GM18505 (cell line): Measurements from ENCODE around the gene CYP46A1.

Experiments
- ATAC-seq: cut with Tn5 transposase; IDR thresholded peaks from one replicate; pipeline ENCODE4 v1.9.1; 2021; ENCODE audit not compliant: unreplicated experiment
- POLR2A ChIP-seq: IDR thresholded peaks from 4 replicates; pipeline ENCODE4 v1.6.1; 2011; ENCODE audit warnings: borderline replicate concordance; ENCODE audit not compliant: insufficient read depth, insufficient read length; ENCODE audit errors: extremely low read depth

CYP46A1 gene

GRCh38 chr14:99662846-99663245, 21.3 kb upstream of the CYP46A1 start:
- no peak for ATAC-seq
- no peak for TF ChIP-seq POLR2A

GRCh38 chr14:99663386-99664057, 20.6 kb upstream of the CYP46A1 start:
- TF ChIP-seq POLR2A: no peak

GRCh38 chr14:99664058-99664936, 19.8 kb upstream of the CYP46A1 start:
- TF ChIP-seq POLR2A: no peak
- ATAC-seq: no peak

More at GRCh38 chr14:99663386-99664057, 20.6 kb upstream of the CYP46A1 start:
- ATAC-seq: no peak

GRCh38 chr14:99664937-99665273, 19.2 kb upstream of the CYP46A1 start:
- no peak for ATAC-seq
- TF ChIP-seq POLR2A: no peak

- TF ChIP-seq POLR2A: no peak
- ATAC-seq: no peak
Observed at GRCh38 chr14:99666533-99666932, 17.6 kb upstream of the CYP46A1 start.

- ATAC-seq: no peak
- no peak for TF ChIP-seq POLR2A
Observed at GRCh38 chr14:99667045-99667444, 17.1 kb upstream of the CYP46A1 start.

- no peak for TF ChIP-seq POLR2A
Observed at GRCh38 chr14:99667821-99668220, 16.3 kb upstream of the CYP46A1 start.

GRCh38 chr14:99668307-99669295, 15.5 kb upstream of the CYP46A1 start:
- no peak for ATAC-seq
- TF ChIP-seq POLR2A: no peak

More at GRCh38 chr14:99667821-99668220, 16.3 kb upstream of the CYP46A1 start:
- no peak for ATAC-seq

- no peak for TF ChIP-seq POLR2A
Observed at GRCh38 chr14:99670361-99671234, 13.5 kb upstream of the CYP46A1 start.

GRCh38 chr14:99671235-99672224, 12.6 kb upstream of the CYP46A1 start:
- ATAC-seq: no peak
- no peak for TF ChIP-seq POLR2A

More at GRCh38 chr14:99670361-99671234, 13.5 kb upstream of the CYP46A1 start:
- ATAC-seq: no peak
